ENCODE results near the gene PIKFYVE. TPM values are rescaled to one million over a fixed set of nuclear protein-coding genes. Genes with fewer than 3 reads are reported as not detected.
"Not testable (repeated sequence)": the region's sequence is repeated elsewhere in the genome, so short reads cannot be mapped to it uniquely, and the experiment has no call there.

Gene PIKFYVE
- total RNA-seq, 1 donor from 2014 or later, result 51.6 TPM

- Histone ChIP-seq H3K36me3 (peaks cover 39% of the 10 kb centered on the region), H3K4me3 (no peak overlapping the region), H3K79me2 (ENCODE audit: low read depth) (no peaks in the 10 kb centered on the region), H3K27me3 (no peaks in the 10 kb centered on the region), H3K4me1 (no peaks in the 10 kb centered on the region), H3K4me2 (no peak overlapping the region), H2AFZ (replicated peaks) (no peak overlapping the region), H3K9me3 (ENCODE audit: low read depth) (no peaks in the 10 kb centered on the region), H3F3A (ENCODE audit: low read depth) (peaks cover 6% of the 10 kb centered on the region), H3K9ac (no peak overlapping the region), H4K20me1 (ENCODE audit: low read depth) (no peaks in the 10 kb centered on the region), H3K27ac (no peak overlapping the region)
- H3K4me1 Mint-ChIP-seq, result no peaks in the 10 kb centered on the region
- peaks cover 48% of the 10 kb centered on the region for H3K36me3 Mint-ChIP-seq
- no peak for DNase-seq (ENCODE audit: low spot score)
- H3K27ac Mint-ChIP-seq, result no peak overlapping the region
- H3K9me3 Mint-ChIP-seq, result no peaks in the 10 kb centered on the region
- no peak overlapping the region for H3K4me3 Mint-ChIP-seq
- TF ChIP-seq, protein P1, sequence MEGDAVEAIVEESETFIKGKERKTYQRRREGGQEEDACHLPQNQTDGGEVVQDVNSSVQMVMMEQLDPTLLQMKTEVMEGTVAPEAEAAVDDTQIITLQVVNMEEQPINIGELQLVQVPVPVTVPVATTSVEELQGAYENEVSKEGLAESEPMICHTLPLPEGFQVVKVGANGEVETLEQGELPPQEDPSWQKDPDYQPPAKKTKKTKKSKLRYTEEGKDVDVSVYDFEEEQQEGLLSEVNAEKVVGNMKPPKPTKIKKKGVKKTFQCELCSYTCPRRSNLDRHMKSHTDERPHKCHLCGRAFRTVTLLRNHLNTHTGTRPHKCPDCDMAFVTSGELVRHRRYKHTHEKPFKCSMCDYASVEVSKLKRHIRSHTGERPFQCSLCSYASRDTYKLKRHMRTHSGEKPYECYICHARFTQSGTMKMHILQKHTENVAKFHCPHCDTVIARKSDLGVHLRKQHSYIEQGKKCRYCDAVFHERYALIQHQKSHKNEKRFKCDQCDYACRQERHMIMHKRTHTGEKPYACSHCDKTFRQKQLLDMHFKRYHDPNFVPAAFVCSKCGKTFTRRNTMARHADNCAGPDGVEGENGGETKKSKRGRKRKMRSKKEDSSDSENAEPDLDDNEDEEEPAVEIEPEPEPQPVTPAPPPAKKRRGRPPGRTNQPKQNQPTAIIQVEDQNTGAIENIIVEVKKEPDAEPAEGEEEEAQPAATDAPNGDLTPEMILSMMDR (IDR thresholded peaks at IDR 0.05), result no peak
- TF ChIP-seq EZH2 (IDR thresholded peaks at IDR 0.05), result no peak
- no peak for TF ChIP-seq EZH2phosphoT487 (IDR thresholded peaks at IDR 0.05)
- H3K27me3 Mint-ChIP-seq (ENCODE audit: insufficient read depth, low read depth), result peaks cover 3% of the 10 kb centered on the region
Measured at GRCh38 chr2:208352644-208353567, 86.9 kb downstream of the PIKFYVE start.

- peaks cover 37% of the 10 kb centered on the region for H3K36me3 ChIP-seq
- no peak overlapping the region for H3K27ac Mint-ChIP-seq
- H3K9ac ChIP-seq, result no peak overlapping the region
- H3K36me3 Mint-ChIP-seq, result peaks cover 53% of the 10 kb centered on the region
- no peak overlapping the region for H2AFZ ChIP-seq (replicated peaks)
- DNase-seq (ENCODE audit: low spot score), result no peak
- H3K27me3 ChIP-seq, result no peaks in the 10 kb centered on the region
- H3K4me1 Mint-ChIP-seq, result peaks cover 4% of the 10 kb centered on the region
- no peaks in the 10 kb centered on the region for H4K20me1 ChIP-seq (ENCODE audit: low read depth)
- H3K4me3 Mint-ChIP-seq, result no peak overlapping the region
- peaks cover 7% of the 10 kb centered on the region for H3F3A ChIP-seq (ENCODE audit: low read depth)
- H3K27me3 Mint-ChIP-seq (ENCODE audit: insufficient read depth, low read depth), result peaks cover 2% of the 10 kb centered on the region
- H3K4me2 ChIP-seq, result no peak overlapping the region
- peaks cover 2% of the 10 kb centered on the region for H3K9me3 Mint-ChIP-seq
- H3K9me3 ChIP-seq (ENCODE audit: low read depth), result no peaks in the 10 kb centered on the region
- no peak overlapping the region for H3K27ac ChIP-seq
- H3K4me1 ChIP-seq, result peaks cover 5% of the 10 kb centered on the region
- H3K79me2 ChIP-seq (ENCODE audit: low read depth), result no peaks in the 10 kb centered on the region
- H3K4me3 ChIP-seq, result no peak overlapping the region
- TF ChIP-seq, protein P1 (IDR thresholded peaks at IDR 0.05), result no peak
- TF ChIP-seq EZH2 (IDR thresholded peaks at IDR 0.05), result no peak
- TF ChIP-seq EZH2phosphoT487 (IDR thresholded peaks at IDR 0.05), result no peak
Measured at GRCh38 chr2:208354964-208355381, 88.9 kb downstream of the PIKFYVE start.

- not testable (repeated sequence) for H3K9me3 Mint-ChIP-seq; H3F3A ChIP-seq (ENCODE audit: low read depth); H3K27ac ChIP-seq; H3K4me2 ChIP-seq; DNase-seq (ENCODE audit: low spot score); H4K20me1 ChIP-seq (ENCODE audit: low read depth); H3K9ac ChIP-seq; H3K4me3 ChIP-seq; H3K4me1 ChIP-seq; H3K79me2 ChIP-seq (ENCODE audit: low read depth); H3K4me1 Mint-ChIP-seq; H3K27me3 Mint-ChIP-seq (ENCODE audit: insufficient read depth, low read depth); H3K27me3 ChIP-seq; H2AFZ ChIP-seq (replicated peaks); H3K9me3 ChIP-seq (ENCODE audit: low read depth); H3K27ac Mint-ChIP-seq
- H3K36me3 ChIP-seq, result peaks cover 24% of the 10 kb centered on the region
- H3K36me3 Mint-ChIP-seq, result peaks cover 45% of the 10 kb centered on the region
- peak overlapping the region; percentile 24 for H3K4me3 Mint-ChIP-seq
Measured at GRCh38 chr2:208356420-208356819, 90.4 kb downstream of the PIKFYVE start.
